Stimulated activated CD4-positive, alpha-beta T cell treated with anti-CD3 and anti-CD28 coated beads, Interleukin-1b, Interleukin-23, amount 100 ng/mL, for 48 hours (primary cell): ENCODE data around the gene SURF1.
"Not testable (repeated sequence)": the region's sequence is repeated elsewhere in the genome, so short reads cannot be mapped to it uniquely, and the experiment has no call there.

ENCODE experiments used
- DNase-seq: peaks from one replicate; pipeline ENCODE4 v3.0.0-alpha.2; 2020

SURF1 gene

DNA sequence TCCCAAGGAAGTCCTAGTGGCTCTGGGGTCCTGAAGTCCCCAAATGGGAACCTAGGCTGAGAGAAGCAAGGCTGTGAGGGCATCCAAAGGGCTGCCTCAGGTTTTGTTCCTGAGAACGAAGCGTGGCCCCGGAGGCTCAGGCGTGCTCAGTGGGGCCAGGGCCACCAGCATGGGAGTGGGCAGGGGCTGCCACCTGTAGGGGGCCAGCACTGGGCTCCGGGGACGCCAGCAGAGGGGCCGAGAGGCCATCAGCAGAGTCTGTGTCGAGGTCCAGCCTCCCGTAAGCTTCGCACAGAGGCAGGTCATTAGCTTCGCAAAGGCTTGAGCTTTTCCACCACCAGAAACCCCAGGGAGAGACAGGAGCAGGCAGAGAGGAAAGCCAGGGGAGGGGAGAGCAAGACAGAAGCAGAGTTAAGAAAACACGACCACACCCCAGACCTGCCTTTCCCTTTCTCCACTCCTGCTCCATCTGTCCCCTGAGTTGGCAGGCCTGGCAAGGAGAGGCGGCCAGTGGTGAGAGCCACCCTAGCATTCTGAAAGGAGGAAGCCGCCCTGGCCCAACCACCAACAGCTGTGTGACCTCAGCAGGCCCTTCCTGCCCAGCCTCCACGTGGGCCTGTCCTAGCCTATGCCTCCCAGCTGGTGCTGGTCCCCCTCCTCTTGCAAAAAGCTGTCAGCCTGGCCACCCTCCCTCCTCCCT lies 14.8 kb downstream of the SURF1 start:
- no peak for DNase-seq

DNA sequence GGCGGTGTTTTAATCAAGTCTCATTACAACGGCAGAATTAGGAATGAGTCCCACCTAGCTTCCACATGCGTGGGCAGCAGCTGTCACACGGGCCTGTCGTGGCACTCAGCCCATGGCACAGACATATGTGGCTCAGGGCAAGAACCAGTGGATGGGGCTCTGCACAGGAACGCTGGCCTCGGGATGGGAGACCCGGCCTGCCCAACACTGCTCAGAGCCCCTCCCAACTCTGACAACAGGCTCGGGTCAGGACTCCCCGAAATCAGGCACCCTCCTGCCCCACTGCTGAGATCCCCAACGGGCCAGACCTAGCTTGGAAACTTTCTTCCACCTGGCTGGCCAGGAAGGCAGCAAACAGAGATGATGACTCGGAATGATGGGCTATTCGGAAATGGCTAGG lies 15.4 kb downstream of the SURF1 start:
- no peak for DNase-seq

DNA sequence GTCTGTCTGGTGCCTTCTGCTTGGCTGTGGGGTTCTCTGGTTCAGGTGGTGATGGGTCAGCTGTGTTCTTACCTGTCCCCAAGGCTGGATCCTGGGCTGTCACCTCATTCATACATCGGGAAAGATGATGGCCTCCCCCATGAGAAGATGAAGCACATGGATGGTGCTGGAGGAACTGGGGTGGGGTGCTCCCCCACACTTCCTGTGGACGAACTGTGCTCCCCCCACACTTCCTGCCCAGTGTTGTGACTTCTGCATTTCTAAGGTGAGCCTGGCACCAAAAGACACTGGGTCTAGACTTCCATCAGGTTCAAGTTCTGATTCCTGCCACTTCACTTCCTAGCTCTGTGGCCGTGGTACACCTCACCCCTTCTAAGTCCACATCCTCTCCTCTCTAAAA lies 16.0 kb downstream of the SURF1 start:
- no peak for DNase-seq

DNA sequence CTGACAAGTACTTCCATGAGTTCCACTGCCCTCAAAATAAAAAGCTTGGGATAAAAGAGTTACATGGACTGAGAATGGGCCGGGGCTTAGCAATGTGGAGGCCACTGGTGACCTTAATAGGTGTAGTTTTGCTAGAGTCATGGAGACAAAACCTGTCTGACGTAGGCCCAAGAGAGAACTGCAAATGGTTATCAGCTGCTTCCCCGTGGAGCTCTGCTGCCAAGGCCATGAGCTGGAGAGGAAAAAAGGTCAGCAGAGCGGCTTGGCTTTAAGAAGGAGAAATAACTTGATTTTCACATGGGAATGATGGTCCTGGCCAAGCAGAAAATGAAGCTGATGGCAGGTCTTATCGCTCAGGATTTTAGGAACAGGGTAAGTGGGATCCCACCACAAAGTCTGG lies 16.6 kb downstream of the SURF1 start:
- no peak for DNase-seq

- DNase-seq = peak; percentile 94
These were observed 20.1 kb downstream of the SURF1 start, which contains the start of gene SURF6 for GRCh38 chr9:133335924-133336811. TSS of gene SURF6 (minus strand) at chr9:133336188. CDS start at chr9:133336132, 56 bp downstream.

DNA sequence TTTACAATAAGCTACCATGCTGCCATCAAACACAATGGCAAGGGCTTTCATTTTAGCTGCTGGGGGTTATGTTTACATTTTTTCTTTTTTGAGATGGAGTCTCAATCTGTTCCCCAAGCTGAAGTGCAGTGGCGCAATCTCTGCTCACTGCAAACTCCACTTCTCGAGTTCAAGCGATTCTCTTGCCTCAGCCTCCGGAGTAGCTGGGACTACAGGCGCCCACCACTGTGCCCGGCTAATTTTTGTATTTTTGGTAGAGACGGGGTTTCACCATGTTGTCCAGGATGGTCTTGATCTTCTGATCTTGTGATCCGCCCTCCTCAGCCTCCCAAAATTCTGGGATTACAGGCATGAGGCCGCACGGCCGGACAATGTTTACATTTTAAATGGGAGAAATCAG lies 21.4 kb downstream of the SURF1 start:
- not testable (repeated sequence) for DNase-seq

DNA sequence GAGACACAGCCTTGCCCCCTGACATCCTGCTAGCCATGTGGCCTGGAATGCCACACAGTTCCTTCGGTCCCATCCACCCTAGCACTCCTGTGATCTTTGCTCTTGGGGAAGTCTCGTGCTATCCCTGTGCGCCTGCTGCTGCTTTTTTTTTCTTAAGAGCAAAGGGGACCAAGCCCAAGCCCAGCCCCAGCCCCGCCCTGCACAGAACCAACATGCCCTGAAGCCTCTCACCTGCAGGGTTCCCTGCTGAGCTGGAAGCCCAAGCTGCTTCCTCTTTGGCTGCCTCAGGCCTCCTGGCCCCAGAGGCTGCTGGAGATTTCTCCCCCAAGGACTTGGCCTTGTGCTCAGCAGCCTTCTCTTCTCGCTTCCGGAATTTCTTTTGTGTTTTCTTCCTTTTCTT lies 22.1 kb downstream of the SURF1 start:
- no peak for DNase-seq

GRCh38 chr9:133333566-133333965 lies 22.7 kb downstream of the SURF1 start:
- no peak for DNase-seq

- no peak for DNase-seq
These were observed 23.3 kb downstream of the SURF1 start for GRCh38 chr9:133333011-133333410.

GRCh38 chr9:133332381-133332730 lies 23.9 kb downstream of the SURF1 start:
- no peak for DNase-seq

DNA sequence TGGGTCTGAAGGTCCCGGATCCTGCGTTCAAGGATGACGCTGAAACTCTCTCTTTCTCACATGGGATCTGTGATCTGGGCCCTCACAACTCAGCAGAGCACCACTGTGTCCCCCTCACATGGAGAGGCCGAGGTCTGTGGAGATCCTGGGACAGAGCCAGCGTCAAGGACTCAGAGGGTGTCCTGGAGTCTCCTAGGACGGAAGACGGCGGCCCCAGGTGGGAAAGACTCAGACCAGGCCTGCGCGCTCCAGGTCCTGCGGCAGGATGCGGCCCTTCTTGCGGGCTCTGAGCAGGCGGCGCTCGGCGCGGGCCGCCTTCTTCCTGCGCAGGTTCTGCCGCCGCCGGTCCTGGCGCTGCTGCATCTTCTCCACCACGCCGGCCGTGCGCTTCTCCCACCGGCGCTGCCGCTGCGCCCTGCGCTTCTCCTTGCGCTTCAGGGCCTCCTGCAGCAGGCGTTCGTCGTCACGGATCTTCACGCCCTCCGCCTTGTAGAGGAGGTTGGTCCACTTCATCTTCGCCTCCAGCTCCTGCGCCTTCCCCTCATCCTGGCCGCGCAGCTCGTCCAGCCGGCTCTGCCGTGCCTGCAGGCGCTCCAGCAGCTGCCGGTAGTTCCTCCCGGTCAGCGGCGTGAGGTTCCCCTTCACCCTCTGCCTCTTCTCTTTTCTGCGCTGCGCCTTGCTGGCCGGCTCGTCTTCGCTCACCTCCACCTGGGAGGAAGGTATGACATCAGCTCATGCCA lies 24.5 kb downstream of the SURF1 start:
- no peak for DNase-seq

DNA sequence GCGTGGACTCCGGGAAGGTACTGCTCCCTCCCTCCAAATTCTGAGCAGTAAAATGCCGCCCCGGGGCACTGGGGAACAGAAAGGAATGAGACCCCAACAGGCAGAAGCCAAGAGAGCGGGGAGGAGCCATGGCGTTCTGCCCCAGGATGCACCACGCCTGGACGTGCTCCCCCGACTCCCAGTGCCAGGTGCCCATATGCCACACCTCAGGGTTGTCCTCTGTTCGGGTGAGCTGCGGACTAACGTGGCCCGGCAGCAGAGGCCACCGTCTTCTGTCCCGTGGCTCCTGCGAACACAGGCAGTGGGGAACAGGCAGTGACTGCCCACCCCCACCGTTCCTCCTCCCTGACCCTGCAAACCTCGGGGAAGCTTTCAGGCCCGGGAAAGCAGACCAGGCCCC lies 25.1 kb downstream of the SURF1 start:
- DNase-seq = no peak

- not testable (repeated sequence) for DNase-seq
These were observed 26.8 kb downstream of the SURF1 start for GRCh38 chr9:133329306-133330156.

DNA sequence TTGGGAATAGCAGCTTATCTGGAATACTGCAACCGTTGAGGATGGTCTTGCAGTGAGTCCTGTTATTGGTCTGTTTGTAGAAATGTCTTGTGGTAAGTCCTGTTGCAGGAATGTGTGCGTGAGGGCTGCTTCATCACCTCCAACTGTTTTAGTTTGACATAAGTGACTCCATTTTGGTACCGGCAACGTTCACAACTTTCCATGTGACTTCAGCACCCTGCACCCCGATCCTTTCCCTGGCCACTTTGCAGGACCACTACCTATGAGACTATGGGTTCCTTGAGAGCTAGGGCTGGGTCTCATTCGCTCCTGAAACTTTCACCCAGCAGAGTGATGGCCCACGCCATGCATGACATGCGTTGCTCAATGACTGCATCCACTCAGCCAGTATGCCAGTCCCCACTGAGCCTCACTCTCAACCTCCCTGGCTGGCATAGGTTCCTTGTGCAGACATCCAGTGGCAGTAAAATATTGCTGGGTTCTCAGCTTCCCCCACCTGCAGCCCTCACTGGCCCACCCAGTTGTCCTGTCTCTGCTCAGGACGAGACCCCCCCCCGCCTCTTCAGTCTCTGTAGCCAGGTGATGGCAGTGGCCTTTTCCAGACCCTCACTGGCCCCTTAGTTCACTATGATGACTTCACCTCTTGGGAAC lies 28.3 kb downstream of the SURF1 start:
- no peak for DNase-seq

DNA sequence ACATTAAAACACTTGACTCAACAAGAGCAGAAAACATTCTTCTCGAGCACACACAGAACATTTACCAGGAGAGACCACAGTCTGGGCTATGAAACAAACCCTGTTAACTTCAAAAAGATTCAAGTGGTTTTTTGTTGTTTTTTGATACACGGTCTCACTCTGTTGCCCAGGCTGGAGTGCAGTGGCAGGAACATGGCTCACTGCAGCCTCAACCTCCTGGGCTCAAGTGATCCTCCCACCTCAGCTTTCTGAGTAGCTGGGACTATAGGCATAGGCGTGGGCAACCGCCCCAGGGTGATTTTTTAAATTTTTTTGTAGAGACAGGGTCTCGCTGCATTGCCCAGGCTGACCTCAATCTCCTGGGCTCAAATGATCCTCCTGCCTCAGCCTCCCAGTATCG lies 29.3 kb downstream of the SURF1 start:
- not testable (repeated sequence) for DNase-seq

DNA sequence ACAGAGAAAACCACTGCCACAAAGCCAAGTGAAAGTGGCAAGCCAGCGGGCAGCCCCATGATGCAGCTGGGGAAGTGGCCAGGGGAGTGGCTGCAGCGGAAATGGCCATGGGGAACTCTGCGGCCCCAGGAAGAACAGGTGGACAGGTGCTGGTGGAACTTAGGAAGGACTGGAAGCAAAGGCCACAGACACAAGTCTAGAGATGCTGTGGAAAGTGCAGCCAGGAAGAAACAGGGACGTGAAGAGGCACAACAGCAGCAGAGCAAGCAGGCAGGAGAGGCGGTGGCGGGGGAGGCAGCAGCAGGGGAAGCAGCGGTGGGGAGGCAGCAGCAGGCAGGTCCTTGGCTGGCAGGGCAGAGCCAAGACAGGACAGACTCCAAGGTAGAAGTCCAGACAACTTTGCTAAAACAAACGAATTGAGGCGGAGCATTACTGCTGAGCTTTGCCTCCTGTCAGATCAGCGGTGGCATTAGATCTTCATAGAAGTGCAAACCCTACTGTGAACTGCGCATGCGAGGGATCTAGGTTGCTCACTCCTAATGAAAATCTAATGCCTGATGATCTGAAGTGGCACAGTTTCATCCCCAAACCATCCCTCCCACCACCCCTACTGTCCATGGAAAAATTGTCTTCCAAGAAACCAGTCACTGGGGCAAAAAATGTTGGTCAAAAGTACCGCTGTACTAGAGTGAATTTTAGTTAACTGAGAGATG lies 32.1 kb downstream of the SURF1 start:
- DNase-seq = no peak

DNA sequence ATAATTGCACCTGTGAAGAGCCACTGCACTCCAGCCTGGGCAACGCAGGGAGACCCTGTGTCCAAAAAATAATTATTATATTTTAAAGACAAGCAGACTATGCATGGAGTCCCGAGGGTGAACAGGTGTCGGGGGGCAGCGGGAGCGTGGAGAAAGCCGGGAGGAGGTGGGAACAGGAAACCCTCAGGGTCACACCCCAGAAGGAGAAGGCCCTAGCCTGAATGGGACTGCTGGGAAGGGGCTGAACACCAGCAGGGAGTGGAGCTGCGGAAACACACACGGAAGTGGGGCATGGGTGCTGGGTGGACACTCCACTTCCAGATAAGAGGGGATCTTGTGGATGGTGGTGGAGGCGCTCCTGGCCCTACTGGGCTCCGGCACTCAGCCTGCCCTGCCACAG lies 33.1 kb downstream of the SURF1 start:
- no peak for DNase-seq

DNA sequence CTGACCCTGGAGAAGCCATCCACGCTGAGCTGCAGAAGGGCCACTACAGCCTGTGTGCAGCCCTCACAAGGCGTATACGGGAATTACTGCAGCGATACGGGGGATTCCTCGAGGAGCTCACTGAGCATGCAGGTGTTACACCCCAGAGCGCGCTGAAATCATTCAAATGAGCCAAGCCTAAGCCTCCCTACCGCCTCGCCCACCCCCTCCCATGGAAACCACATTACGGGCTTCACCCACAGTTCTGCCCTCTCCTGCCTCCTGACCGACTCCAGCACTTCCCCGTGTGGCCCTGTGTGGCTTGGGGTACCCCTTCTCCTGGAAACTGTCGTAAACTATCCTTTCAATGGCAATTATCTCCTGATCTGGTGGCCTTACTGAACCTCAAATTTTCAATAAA lies 33.6 kb downstream of the SURF1 start:
- DNase-seq = no peak

DNA sequence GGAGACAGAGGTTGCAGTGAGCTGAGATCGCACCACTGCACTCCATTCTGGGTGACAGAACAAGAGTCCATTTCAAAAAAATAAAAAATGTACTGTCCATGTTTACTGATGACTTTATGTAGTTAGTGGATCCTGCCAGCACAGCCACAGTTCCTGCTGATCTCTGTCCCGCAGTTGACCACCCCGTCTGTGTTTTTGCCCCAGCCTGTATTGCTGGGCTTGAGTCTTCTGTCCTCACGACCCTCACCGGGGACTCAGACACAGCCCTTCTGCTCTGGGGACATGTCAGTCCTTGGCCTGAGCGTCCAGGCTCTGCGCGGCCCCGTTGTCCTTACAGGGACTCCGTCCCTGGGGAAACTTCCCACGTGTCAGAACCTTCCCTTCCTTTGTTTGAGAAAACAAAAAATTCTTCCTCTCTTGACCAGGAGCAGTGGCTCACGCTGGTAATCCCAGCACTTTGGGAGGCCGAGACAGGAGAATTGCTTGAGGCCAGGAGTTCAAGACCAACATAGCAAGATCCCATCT lies 34.8 kb downstream of the SURF1 start:
- DNase-seq = no peak

- no peak for DNase-seq
These were observed 35.8 kb downstream of the SURF1 start for GRCh38 chr9:133320421-133320881.

DNA sequence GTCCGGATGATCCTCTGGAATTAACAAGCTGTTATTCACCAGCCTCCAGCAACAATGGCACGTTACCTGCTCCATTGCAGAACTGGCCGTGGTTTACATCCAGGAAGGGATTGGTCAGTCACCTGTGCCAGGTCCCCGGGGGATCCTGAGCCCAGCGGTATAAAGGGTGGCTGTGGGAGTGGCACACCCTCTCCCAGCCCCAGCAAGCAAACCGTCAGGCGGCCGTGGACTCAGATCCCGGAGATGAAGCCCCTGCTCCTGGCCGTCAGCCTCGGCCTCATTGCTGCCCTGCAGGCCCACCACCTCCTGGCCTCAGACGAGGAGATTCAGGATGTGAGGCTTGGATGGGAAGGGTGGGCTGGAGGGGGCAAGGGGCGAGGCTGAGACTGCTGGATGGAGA lies 38.7 kb downstream of the SURF1 start:
- not testable (repeated sequence) for DNase-seq
